ENCODE measurements around the gene MKLN1. TPM values are rescaled to one million over a fixed set of nuclear protein-coding genes. Genes with fewer than 3 reads are reported as not detected.

MKLN1 gene
- polyA plus RNA-seq, 1 experiment, result 25.6 TPM

DNA sequence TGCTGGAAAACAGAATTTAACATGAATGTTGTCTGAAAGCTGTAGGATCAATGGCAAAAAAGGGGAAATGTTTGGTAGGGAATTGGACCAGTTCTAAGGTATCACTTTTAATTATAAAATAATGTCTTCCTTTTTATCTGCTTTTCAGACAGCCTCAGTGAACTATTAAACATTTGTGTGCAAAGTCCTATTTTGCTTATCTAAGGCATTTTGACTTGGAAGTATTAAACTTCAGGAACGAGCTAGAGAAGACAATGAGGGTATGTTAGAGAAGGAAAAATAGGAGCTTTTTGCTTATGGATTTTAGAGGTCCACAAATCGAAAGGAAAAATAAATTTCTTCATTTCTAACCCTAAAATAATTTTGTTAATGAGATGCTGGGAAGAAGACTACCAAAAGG lies 165.4 kb downstream of the MKLN1 start:
- no peak overlapping the region for H3K4me3 ChIP-seq (ENCODE audit: low read depth, low read length)
- ChIA-PET CTCF (interaction anchor here (2.0 kb wide), 1 partner anchor 20 kb away, joined by 7 read pairs; no protein-coding TSS in a partner anchor), POLR2A (no interaction called here)
- no peaks in the 10 kb centered on the region for H3K27me3 ChIP-seq (ENCODE audit: control insufficient read depth, insufficient read depth, low read length)
- H3K36me3 ChIP-seq (ENCODE audit: control insufficient read depth, insufficient read depth, low read length), result peaks cover 1% of the 10 kb centered on the region; the same call in 1 of the 2 replicates
- DNase-seq (ENCODE audit: low read depth), result no peak
- TF ChIP-seq, protein P1, sequence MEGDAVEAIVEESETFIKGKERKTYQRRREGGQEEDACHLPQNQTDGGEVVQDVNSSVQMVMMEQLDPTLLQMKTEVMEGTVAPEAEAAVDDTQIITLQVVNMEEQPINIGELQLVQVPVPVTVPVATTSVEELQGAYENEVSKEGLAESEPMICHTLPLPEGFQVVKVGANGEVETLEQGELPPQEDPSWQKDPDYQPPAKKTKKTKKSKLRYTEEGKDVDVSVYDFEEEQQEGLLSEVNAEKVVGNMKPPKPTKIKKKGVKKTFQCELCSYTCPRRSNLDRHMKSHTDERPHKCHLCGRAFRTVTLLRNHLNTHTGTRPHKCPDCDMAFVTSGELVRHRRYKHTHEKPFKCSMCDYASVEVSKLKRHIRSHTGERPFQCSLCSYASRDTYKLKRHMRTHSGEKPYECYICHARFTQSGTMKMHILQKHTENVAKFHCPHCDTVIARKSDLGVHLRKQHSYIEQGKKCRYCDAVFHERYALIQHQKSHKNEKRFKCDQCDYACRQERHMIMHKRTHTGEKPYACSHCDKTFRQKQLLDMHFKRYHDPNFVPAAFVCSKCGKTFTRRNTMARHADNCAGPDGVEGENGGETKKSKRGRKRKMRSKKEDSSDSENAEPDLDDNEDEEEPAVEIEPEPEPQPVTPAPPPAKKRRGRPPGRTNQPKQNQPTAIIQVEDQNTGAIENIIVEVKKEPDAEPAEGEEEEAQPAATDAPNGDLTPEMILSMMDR (IDR thresholded peaks at IDR 0.05; ENCODE audit: insufficient read depth, low read depth, low read length), result no peak

DNA sequence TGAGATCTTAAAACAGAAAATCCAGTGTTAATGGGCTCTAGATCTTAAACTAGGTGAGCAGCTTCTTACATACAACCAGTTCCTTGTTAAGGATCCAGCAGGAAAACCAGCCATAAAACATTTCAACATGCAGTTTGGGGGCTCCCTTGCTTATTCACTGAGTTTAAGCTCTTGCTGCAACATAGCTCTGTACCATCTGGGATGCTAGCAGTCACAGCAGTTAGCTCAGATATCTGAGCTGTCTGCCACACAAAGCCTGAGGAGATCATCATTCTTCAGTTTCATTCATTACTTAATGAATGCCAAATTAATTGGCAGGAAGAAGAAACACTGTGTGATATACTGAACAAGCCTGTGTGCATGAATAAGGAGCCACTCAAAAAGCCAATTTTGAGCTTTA lies 165.9 kb downstream of the MKLN1 start:
- H3K4me3 ChIP-seq (ENCODE audit: low read depth, low read length), result no peak overlapping the region
- ChIA-PET POLR2A (no interaction called here), CTCF (interaction anchor here (1.0 to 2.0 kb wide), 3 partner anchors 13 to 44 kb away, joined by 3 to 7 read pairs (median 6); no protein-coding TSS in a partner anchor)
- no peaks in the 10 kb centered on the region for H3K27me3 ChIP-seq (ENCODE audit: control insufficient read depth, insufficient read depth, low read length)
- TF ChIP-seq, protein P1 (IDR thresholded peaks at IDR 0.05; ENCODE audit: insufficient read depth, low read depth, low read length), result no peak
- H3K36me3 ChIP-seq (ENCODE audit: control insufficient read depth, insufficient read depth, low read length), result peaks cover 1% of the 10 kb centered on the region; the same call in 1 of the 2 replicates
- no peak for DNase-seq (ENCODE audit: low read depth)

DNA sequence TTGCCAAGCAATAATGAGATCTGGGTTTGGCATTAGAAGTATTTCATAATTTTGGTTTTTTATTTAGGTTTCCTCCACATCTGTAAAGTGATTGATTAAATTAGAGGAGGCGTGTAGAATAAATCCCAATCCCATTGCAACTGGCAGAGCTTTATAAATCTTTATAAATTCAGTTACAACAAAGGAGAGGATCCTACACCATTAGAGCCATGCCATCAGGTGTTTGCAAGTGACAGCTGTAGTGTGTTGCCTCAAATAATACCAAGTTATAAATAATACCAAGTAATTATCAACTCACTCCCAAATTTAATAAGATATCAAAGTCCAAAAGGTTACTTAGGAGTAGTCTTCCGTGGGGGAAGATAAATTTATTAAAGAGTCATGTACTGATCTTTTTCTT lies 166.5 kb downstream of the MKLN1 start:
- ChIA-PET POLR2A (no interaction called here), CTCF (interaction anchor here (1.0 to 2.0 kb wide), 3 partner anchors 13 to 43 kb away, joined by 3 to 7 read pairs (median 6); no protein-coding TSS in a partner anchor)
- no peak for DNase-seq (ENCODE audit: low read depth)
- TF ChIP-seq, protein P1 (IDR thresholded peaks at IDR 0.05; ENCODE audit: insufficient read depth, low read depth, low read length), result no peak
- no peaks in the 10 kb centered on the region for H3K27me3 ChIP-seq (ENCODE audit: control insufficient read depth, insufficient read depth, low read length)
- H3K36me3 ChIP-seq (ENCODE audit: control insufficient read depth, insufficient read depth, low read length), result peaks cover 1% of the 10 kb centered on the region; the same call in 1 of the 2 replicates
- H3K4me3 ChIP-seq (ENCODE audit: low read depth, low read length), result no peak overlapping the region

DNA sequence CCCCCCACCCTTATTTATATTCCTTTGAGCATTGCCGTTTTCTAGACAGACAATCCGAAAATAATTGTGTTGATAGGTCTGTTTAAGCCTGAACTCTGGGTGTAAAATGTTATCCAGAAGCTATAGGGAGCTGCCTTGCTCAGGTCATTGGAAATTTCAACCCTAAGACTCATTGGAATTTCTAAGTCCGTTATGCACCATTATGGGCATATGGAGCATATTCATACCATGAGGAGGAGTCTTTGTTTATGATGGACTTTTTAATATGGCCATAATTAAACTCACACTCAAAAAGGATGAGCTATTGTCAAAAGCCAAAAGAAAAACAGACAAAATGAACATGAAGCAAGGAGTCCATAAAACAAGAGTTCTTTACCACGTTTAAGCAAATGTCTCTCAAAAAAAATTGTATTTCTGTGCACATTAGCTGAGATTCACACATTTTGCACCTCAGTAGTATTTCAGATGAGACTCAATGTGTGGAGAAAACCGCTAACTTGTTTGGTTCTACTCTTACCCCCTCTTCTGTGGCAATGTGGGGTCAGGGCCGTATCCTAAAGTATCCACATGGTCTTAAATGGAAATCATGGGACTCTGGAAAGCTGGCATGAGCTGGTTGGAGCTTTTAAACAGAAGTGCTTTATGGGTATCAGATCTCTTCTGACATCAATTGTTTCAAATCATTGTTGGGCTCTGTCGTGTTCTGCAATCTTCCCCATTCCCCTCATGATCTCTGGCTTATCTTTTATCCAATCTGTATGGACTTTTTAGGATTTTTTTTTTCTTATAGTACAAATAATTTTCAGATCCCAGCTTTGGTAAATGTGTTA lies 168.2 kb downstream of the MKLN1 start:
- no peak for DNase-seq (ENCODE audit: low read depth)
- POLR2A ChIA-PET, result no interaction called here
- H3K27me3 ChIP-seq (ENCODE audit: control insufficient read depth, insufficient read depth, low read length), result no peaks in the 10 kb centered on the region
- CTCF ChIA-PET, result interaction anchor here (0.7 kb wide), 1 partner anchor 24 kb away, joined by 3 read pairs; no protein-coding TSS in a partner anchor
- no peak overlapping the region for H3K4me3 ChIP-seq (ENCODE audit: low read depth, low read length)
- TF ChIP-seq, protein P1 (IDR thresholded peaks at IDR 0.05; ENCODE audit: insufficient read depth, low read depth, low read length), result no peak
- H3K36me3 ChIP-seq (ENCODE audit: control insufficient read depth, insufficient read depth, low read length), result peaks cover 1% of the 10 kb centered on the region; the same call in 1 of the 2 replicates

DNA sequence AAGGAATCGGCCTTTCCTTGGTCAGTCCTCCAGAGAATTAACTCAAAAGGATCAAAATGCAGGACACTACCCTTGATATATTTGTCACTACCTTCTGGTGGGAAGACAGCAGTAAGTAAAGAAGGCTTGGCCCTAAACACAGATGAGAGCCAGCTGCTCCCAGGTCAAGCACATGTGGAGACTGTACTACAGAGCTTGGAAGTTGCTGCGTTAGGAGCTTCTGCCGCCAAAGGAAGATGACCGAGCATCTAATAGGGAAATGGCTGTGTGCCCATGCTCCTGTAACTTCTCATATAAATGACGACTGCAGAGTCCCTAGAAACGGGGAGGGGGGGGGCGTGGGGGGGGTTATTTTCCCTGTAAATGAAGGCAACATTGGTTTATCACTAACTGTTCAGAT lies 169.8 kb downstream of the MKLN1 start:
- ChIA-PET POLR2A (no interaction called here), CTCF (interaction anchor here (0.8 to 1.6 kb wide), 3 partner anchors 11 to 157 kb away, joined by 3 to 4 read pairs (median 4); no protein-coding TSS in a partner anchor)
- Histone ChIP-seq H3K36me3 (ENCODE audit: control insufficient read depth, insufficient read depth, low read length) (peaks cover 1% of the 10 kb centered on the region; the same call in 1 of the 2 replicates), H3K4me3 (ENCODE audit: low read depth, low read length) (no peak overlapping the region), H3K27me3 (ENCODE audit: control insufficient read depth, insufficient read depth, low read length) (no peaks in the 10 kb centered on the region)
- TF ChIP-seq, protein P1 (IDR thresholded peaks at IDR 0.05; ENCODE audit: insufficient read depth, low read depth, low read length), result no peak
- no peak for DNase-seq (ENCODE audit: low read depth)
